Immature natural killer cell (primary cell): ENCODE data around the gene PSMB5. TPM values are rescaled to one million over a fixed set of nuclear protein-coding genes. Genes with fewer than 3 reads are reported as not detected.
A peak's percentile ranks its signal among the peaks of the same experiment; 100 is the strongest.

Experiments
- DNase-seq, 3 donors: peaks; one replicate each; pipeline ENCODE4 v3.0.0; 2022; ENCODE audit warnings: mixed read lengths in 1 of 3
- H3K27ac Mint-ChIP-seq, 6 donors: one replicate each; pipeline ENCODE4 v1.8.0; 2020; ENCODE audit warnings: mixed read lengths in 6 of 6, mild to moderate bottlenecking in 5 of 6, inconsistent platforms in 4 of 6, moderate library complexity in 3 of 6
- H3K27me3 Mint-ChIP-seq, 3 donors: one replicate each; pipeline ENCODE4 v1.8.0; 2020 to 2021; ENCODE audit warnings: low read depth in 3 of 3, mild to moderate bottlenecking in 3 of 3, mixed read lengths in 3 of 3, moderate library complexity in 3 of 3, inconsistent platforms in 1 of 3
- H3K36me3 Mint-ChIP-seq, 3 donors: one replicate each; pipeline ENCODE4 v1.8.0; 2020; ENCODE audit warnings: mixed read lengths in 3 of 3, inconsistent platforms in 2 of 3, mild to moderate bottlenecking in 2 of 3
- H3K4me1 Mint-ChIP-seq, 2 donors: one replicate each; pipeline ENCODE4 v1.8.0; 2020; ENCODE audit warnings: inconsistent platforms in 2 of 2, mild to moderate bottlenecking in 2 of 2, mixed read lengths in 2 of 2, moderate library complexity in 1 of 2
- H3K4me3 Mint-ChIP-seq, 5 donors: one replicate each; pipeline ENCODE4 v1.8.0; 2020; ENCODE audit warnings: mild to moderate bottlenecking in 5 of 5, mixed read lengths in 5 of 5, inconsistent platforms in 3 of 5, moderate library complexity in 3 of 5
- H3K9me3 Mint-ChIP-seq, 6 donors: one replicate each; pipeline ENCODE4 v1.8.0; 2020; ENCODE audit warnings: mild to moderate bottlenecking in 6 of 6, mixed read lengths in 6 of 6, inconsistent platforms in 4 of 6, moderate library complexity in 3 of 6
- polyA plus RNA-seq, 3 donors: library from polyadenylated mRNA; unstranded; fragments of 300-500 nt; fragmentation: Illumina TruSeq; gene quantifications; one replicate each; pipeline ENCODE4 v1.2.3, GENCODE V29; 2021

PSMB5 gene
- 10 to 100 TPM; 25.6 to 54.3 (median 39.7) TPM for polyA plus RNA-seq

DNA sequence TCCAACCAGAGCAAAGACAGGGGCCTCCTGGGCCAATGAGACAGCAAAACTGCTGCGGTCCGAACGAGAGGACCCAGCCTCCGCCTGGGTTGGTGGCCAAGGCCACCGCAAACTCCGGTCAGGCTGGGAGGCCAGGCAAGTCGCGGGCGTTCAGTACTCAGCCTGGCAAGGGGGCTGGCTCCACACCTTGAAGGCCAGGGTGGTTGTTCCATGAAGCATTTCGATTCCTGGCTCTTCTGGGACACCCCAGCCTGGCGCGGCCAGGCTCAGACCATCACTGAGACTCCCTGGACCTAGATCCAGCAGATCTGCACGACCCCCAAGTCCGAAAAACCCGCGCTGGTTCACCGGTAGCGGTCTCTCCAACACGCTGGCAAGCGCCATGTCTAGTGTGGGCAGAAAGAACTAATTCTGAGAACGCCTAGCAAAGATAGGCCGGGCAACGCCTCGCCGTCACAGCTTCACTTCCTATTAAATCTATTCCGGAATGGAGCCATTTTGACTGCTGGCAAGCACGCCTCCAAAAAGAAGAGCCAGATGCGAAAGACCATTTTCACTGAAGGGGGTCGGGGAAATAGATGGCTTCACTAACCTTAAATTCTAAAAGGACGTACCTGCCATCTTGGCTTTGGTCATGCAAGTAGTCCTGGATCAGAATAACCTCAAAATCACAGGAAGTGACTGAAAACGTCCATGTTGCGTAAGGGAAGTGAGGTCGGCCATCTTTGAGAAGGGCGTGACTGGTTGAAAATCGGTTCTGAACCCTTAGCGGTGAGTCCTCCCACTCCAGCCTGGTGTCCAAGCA, at the start of gene PSMB5:
Gene PSMB5 (minus strand): TSS at position 403 of the 805 bp plus-strand sequence. CDS start 19 bp downstream, at position 384.
- Mint-ChIP-seq H3K36me3 (peaks cover 7 to 16% (median 9%) of the 10 kb centered on the region in 3 donors), H3K9me3 (no peaks in the 10 kb centered on the region), H3K27ac (peak within 1 kb of the TSS; percentile 96 to 100 (median 98)), H3K4me3 (peak within 1 kb of the TSS; percentile 87 to 98 (median 92)), H3K4me1 (peaks cover 29 to 37% of the 10 kb centered on the region in 2 donors), H3K27me3 (peaks cover 1 to 3% (median 2%) of the 10 kb centered on the region in 3 donors)
- peak; percentile 87 to 89 (median 88) for DNase-seq

DNA sequence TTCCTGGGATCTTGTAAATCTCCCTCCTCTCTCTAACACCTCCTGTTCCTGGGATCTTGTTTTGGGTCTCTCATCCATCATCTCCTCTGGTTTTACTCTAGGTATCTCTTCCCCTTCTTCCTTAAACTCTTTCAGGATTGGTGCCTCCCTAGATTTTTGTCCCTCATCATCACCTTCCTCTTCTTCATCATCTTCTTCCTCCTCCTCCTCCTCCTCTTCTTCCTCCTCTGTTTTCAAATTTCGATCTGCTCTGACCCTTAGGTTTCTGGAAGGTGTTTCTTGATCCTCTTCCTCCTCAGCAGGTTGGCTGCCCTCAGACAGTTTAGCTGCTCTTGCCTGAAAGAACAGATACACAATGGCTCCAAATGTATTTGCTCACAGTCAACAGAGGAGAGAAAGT, 45.8 kb upstream of the PSMB5 start:
- peaks cover 33 to 56% (median 37%) of the 10 kb centered on the region in 3 donors for H3K36me3 Mint-ChIP-seq
- peak overlapping the region in 1 of 6 donors; percentile 25 for H3K27ac Mint-ChIP-seq
- H3K27me3 Mint-ChIP-seq = peaks cover 0 to 2% (median 0%) of the 10 kb centered on the region in 3 donors
- DNase-seq = no peak
- H3K4me1 Mint-ChIP-seq = peaks cover 2 to 14% of the 10 kb centered on the region in 2 donors
- no peaks in the 10 kb centered on the region for H3K9me3 Mint-ChIP-seq
- H3K4me3 Mint-ChIP-seq = no peak overlapping the region

DNA sequence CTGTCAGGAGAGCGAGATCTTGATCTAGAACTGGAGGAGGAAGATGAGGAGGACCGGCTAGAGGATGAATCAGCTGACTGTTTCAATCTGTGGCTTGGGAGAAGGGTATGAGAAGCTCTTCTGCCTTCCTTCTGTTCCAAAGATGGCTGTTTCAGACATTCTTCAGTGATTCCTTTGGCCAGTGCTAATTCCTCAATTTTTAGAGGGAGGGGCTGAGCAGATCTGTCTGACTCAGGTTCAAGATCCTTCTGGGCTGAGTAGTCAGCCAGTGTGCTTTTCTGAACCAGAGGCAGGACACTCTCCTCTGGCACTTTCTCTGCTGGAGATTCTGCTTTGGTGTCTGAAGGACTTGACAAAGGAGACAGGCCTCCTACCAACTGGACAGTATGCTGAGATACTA, 45.0 kb upstream of the PSMB5 start:
- DNase-seq = no peak
- no peak overlapping the region for H3K4me3 Mint-ChIP-seq
- no peaks in the 10 kb centered on the region for H3K9me3 Mint-ChIP-seq
- H3K27ac Mint-ChIP-seq = peak overlapping the region in 2 of 6 donors; percentile 40 to 83
- peaks cover 2 to 8% of the 10 kb centered on the region in 2 donors for H3K4me1 Mint-ChIP-seq
- peaks cover 0 to 2% (median 0%) of the 10 kb centered on the region in 3 donors for H3K27me3 Mint-ChIP-seq
- H3K36me3 Mint-ChIP-seq = peaks cover 32 to 52% (median 37%) of the 10 kb centered on the region in 3 donors

DNA sequence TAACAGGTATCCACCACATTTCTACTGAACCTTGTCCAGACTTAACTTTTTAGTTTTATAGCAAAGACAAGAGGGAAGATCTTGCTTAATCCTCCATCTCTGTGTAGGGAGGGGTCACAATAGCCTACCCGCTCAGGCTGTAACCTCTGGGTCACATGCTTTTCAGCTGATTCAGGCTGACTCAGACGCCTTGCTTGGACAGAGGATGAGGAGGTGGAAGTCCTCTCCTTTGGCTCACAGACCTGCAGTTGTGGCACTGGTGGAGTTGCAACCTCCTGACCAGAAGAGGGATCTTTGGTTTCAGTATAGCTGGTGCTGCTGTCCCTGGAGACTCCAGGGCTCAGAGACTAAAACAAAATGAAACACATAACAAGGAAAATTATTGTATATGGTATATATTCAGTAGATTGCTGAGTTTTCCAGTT, 44.0 kb upstream of the PSMB5 start:
- H3K9me3 Mint-ChIP-seq = no peaks in the 10 kb centered on the region
- H3K4me1 Mint-ChIP-seq = peaks cover 2 to 4% of the 10 kb centered on the region in 2 donors
- H3K4me3 Mint-ChIP-seq = no peak overlapping the region
- H3K27me3 Mint-ChIP-seq = peaks cover 0 to 2% (median 0%) of the 10 kb centered on the region in 3 donors
- H3K36me3 Mint-ChIP-seq = peaks cover 33 to 49% (median 34%) of the 10 kb centered on the region in 3 donors
- DNase-seq = no peak
- H3K27ac Mint-ChIP-seq = no peak overlapping the region

DNA sequence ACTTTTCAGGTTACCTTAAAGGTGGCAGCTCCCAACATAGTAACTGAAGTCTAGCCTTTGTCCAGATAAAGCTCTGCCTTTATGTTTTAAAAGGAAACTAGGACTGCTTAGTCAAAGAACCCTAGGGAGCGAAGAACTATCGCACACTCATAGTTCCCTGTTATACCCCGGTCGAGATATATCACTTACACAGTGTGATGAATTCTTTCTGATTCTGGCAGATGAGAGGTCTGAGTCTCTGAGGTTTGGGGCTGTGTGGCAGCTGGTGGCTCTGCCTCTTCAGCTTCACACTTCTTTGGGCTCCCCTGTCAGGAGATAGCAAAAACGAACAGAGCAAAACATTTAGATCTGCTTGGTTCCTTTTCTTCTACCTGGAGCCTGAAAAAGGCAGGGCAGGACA, 43.3 kb upstream of the PSMB5 start:
- Mint-ChIP-seq H3K36me3 (peaks cover 33 to 49% (median 34%) of the 10 kb centered on the region in 3 donors), H3K27me3 (peaks cover 0 to 2% (median 0%) of the 10 kb centered on the region in 3 donors), H3K4me1 (peaks cover 2 to 4% of the 10 kb centered on the region in 2 donors), H3K9me3 (no peaks in the 10 kb centered on the region), H3K4me3 (no peak overlapping the region), H3K27ac (no peak overlapping the region)
- no peak for DNase-seq

DNA sequence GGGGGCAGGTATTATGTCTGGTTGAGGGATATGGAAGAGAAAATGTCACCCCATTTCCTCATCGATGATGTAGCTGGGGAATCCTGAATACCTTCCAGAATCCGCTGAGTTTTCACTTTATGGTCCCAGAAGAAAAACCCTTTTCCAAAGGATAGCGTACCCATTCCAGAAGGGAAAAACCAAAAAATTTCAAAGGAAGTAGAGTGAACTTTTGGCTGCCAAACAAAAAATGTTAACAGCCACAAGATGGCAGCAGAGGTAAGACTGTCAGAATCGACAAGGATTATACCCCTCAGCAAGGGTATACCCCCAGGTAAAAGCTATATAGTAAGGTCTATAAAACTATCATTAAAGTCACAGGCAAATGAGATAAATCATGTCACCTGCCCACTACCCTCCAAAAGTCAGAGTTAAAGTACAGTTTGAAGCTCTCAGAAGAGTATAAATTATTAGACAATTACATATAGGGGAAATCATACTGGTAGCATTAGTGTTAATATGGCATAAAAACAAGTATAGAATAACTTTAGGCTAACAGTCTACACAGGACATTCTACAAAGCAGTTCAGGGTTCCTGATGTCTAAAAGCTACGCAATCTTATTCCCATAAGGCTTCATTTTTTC, 42.2 kb upstream of the PSMB5 start:
- Mint-ChIP-seq H3K4me1 (peaks cover 5 to 9% of the 10 kb centered on the region in 2 donors), H3K36me3 (peaks cover 34 to 49% (median 37%) of the 10 kb centered on the region in 3 donors), H3K27me3 (peaks cover 0 to 2% (median 0%) of the 10 kb centered on the region in 3 donors), H3K4me3 (no peak overlapping the region), H3K9me3 (no peaks in the 10 kb centered on the region), H3K27ac (no peak overlapping the region)
- peak in 1 of 3 donors; percentile 33 for DNase-seq

DNA sequence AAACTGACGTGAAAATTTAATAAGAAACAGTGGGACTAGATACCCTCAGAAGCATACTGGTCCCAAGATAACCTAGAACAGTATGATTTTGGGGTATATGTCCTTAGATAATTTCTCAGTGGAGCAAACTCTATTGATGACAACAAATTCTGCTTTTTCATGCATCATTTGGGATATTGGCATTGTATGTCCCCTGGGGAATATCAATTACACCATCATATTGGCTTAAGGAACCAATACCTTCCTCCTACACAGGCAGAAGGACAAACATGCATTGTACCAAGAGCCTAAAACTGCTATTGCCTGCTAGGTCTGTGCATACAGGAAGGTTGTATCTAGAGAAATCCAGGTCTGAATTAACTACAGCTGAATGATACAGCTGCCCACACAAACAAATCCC, 40.2 kb upstream of the PSMB5 start:
- no peak for DNase-seq
- Mint-ChIP-seq H3K27ac (no peak overlapping the region), H3K4me3 (no peak overlapping the region), H3K27me3 (peaks cover 0 to 6% (median 0%) of the 10 kb centered on the region in 3 donors), H3K36me3 (peaks cover 21 to 31% (median 24%) of the 10 kb centered on the region in 3 donors), H3K4me1 (peaks cover 22 to 28% of the 10 kb centered on the region in 2 donors), H3K9me3 (no peaks in the 10 kb centered on the region)

DNA sequence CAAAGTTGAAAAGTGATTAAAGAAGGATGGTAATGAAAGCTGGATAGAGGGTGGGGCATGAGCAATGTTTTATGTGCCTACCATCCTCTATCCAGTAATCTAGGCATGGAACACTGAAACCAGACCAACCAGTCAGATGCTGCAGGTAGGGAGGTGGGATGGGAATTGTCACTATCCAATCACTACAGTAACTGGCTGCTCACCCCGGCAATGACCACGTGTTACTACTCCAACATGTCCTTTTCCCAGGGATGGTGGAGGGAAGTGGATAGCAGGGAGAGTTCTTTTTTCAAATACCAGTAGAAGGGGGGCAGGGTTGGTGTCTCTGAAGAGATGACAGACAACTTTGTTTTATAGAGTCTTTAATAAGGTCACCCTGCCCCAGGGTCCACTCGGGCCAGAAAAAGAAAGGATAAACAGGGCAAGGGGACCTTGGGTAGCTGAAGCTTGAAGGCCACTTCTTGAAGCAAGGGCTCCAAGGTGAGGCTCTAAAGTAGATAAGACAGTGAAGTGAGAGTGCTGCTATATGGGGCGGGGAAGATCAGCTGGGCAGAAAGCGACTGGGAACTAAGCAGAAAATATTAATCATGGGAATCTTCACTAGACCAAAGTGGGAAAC, 37.3 kb upstream of the PSMB5 start:
- no peak for DNase-seq
- H3K27me3 Mint-ChIP-seq = peaks cover 0 to 9% (median 0%) of the 10 kb centered on the region in 3 donors
- H3K27ac Mint-ChIP-seq = peak overlapping the region; percentile 84 to 94 (median 90)
- H3K9me3 Mint-ChIP-seq = no peaks in the 10 kb centered on the region
- peak overlapping the region; percentile 90 to 97 (median 91) for H3K4me3 Mint-ChIP-seq
- peaks cover 7 to 12% (median 9%) of the 10 kb centered on the region in 3 donors for H3K36me3 Mint-ChIP-seq
- H3K4me1 Mint-ChIP-seq = peaks cover 33 to 35% of the 10 kb centered on the region in 2 donors

DNA sequence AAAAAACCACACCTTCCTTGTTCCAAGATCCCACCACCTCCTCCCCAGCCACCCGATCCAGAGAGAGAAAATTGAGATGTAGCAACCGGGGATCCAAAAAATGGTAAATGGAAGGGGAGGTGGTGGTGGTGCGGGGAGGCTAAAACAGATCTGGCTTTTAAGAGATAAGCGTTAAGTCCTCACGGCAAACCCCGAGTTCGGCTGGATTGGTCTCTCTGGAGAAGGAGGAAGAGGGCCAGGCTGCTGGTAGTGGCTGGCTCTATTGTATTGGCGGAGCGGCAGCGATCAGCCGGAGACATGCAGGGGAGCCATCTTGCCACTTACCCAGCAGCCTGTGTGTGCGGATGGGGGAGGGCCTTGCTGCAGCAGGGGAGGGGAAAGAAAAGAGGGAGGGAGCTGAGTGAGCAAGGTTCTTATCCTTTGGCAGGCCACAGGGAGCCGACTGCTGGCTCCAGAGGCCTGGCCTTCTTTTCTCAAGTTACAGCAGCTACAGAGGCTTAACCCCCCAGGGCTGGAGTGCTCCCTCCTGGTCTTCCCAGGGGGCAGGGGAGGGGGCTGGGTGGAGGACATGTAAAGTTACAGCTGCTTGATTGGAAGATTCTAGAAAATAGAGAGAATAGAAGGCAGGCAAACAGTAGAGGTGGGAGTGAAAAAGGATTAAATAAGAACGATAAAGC, 36.7 kb upstream of the PSMB5 start:
- H3K36me3 Mint-ChIP-seq = peaks cover 7 to 9% (median 8%) of the 10 kb centered on the region in 3 donors
- peak; percentile 56 to 66 (median 59) for DNase-seq
- no peaks in the 10 kb centered on the region for H3K9me3 Mint-ChIP-seq
- peak overlapping the region; percentile 84 to 94 (median 90) for H3K27ac Mint-ChIP-seq
- peaks cover 0 to 10% (median 0%) of the 10 kb centered on the region in 3 donors for H3K27me3 Mint-ChIP-seq
- H3K4me3 Mint-ChIP-seq = peak overlapping the region; percentile 90 to 97 (median 91)
- H3K4me1 Mint-ChIP-seq = peaks cover 33 to 35% of the 10 kb centered on the region in 2 donors

DNA sequence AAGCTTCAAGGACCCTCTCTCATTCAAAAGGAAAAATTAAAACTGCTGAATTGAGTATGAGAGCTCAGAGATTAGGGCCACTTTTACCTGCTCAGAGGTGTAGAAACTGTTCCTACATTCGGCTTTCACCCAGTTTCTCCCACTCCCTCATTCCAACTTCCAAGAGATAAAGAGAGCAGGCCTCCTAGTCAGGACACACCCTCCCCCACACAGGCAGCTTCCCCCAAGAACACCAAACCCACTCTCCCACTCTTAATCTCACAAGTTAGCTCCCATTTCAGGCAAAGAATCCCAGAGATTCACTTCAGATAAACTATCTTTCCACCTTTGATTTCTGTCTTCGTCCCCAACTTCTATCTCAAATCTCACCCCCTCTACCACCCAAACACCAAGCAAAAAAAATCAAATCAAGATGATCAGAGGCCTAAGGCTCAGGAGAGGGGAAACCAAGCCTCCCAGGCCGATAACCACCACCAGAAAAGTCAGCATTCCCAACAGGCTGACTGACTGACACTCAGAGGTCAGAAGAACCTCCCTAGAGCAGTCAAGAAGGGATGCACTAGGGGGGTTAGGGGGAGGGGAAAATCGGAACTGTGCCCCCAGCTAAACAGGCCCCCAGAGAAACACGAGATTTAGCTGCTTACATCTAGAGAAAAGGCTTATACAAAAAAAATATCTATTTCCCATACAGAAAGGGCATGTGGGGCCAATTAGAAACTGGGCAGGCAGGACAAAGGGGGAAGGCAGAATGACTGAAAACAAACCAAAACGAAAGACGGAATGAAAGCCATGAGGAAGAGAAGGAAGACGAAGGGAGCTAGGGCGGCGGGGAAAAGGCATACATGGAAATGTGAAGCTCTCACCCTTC, 35.8 kb upstream of the PSMB5 start:
- Mint-ChIP-seq H3K27ac (peak overlapping the region; percentile 84 to 94 (median 90)), H3K4me3 (peak overlapping the region; percentile 90 to 97 (median 91)), H3K9me3 (no peaks in the 10 kb centered on the region), H3K36me3 (peaks cover 11 to 14% (median 14%) of the 10 kb centered on the region in 3 donors), H3K4me1 (peaks cover 33 to 35% of the 10 kb centered on the region in 2 donors), H3K27me3 (peaks cover 0 to 10% (median 4%) of the 10 kb centered on the region in 3 donors)
- DNase-seq = no peak

DNA sequence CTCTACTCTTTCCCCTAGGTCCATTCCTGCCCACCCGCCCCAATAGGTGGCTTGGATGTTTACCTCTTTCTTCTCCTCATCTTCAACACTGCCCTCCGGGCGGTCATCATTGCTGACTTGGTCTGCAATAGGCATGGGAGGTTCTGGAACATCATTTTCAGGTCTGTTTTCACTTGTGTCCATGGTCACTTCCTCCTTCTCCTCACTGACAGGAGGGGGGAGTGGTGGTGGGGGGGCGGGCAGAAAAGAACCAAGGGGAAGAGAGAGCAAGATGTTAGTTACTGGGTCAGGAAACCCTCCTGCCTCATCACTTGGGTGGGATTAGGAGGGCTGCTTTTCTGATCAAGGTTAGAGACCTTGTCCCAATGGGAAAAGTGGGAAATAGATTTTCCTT, 34.7 kb upstream of the PSMB5 start:
- peaks cover 33 to 35% of the 10 kb centered on the region in 2 donors for H3K4me1 Mint-ChIP-seq
- peak overlapping the region in 3 of 6 donors; percentile 22 to 78 (median 76) for H3K27ac Mint-ChIP-seq
- no peaks in the 10 kb centered on the region for H3K9me3 Mint-ChIP-seq
- peaks cover 8 to 12% (median 10%) of the 10 kb centered on the region in 3 donors for H3K36me3 Mint-ChIP-seq
- no peak for DNase-seq
- no peak overlapping the region for H3K4me3 Mint-ChIP-seq
- peaks cover 0 to 10% (median 5%) of the 10 kb centered on the region in 3 donors for H3K27me3 Mint-ChIP-seq

DNA sequence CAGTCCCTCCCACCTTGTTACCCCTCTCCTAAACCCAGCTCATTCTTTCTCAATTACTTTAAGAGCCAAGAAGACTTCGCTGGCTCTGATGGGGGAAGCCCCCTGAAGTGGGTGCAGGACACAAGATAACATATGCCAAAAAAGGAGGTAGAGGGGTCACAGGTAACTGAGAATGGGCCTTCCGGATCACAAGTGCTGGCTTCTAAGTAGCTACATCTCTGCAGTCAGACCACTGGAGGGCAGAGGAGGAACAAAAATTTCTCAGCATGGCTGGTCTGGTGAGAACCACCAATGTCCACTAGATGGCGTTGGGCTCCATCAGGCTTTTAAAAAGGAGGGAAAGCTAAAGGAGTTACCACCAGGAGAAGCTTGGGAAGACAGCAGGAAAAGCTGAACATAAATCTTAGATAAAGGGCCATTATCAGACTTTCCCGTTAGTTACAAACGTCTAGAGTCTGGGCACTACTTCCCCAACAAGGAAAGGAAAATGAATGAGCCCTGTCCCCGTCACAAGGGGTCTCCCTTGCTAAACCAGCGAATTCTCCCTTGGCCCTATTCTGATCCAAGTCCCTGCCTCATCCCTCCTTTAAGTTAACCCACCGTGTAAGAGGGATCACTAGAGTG, 34.2 kb upstream of the PSMB5 start:
- Mint-ChIP-seq H3K9me3 (no peaks in the 10 kb centered on the region), H3K27me3 (peaks cover 0 to 10% (median 5%) of the 10 kb centered on the region in 3 donors), H3K36me3 (peaks cover 8 to 13% (median 10%) of the 10 kb centered on the region in 3 donors), H3K27ac (peak overlapping the region; percentile 23 to 84 (median 78)), H3K4me3 (peak overlapping the region; percentile 54 to 72 (median 66)), H3K4me1 (peaks cover 33 to 35% of the 10 kb centered on the region in 2 donors)
- peak; percentile 70 to 74 (median 74) for DNase-seq
